Epithelial cell of proximal tubule (primary cell): ENCODE results near the gene PPFIA1. TPM values are rescaled to one million over a fixed set of nuclear protein-coding genes. Genes with fewer than 3 reads are reported as not detected.
"Not testable (repeated sequence)": the region's sequence is repeated elsewhere in the genome, so short reads cannot be mapped to it uniquely, and the experiment has no call there.

ENCODE experiments used
- DNase-seq: peaks from one replicate; pipeline ENCODE4 v3.0.0-alpha.2; 2011; ENCODE audit warnings: low read depth
- H3K4me3 ChIP-seq: 2 replicates; pipeline ENCODE4 v1.5.1; 2011; ENCODE audit warnings: low read depth, mild to moderate bottlenecking, low read length
- total RNA-seq: library from RNA; depleted of rRNA; stranded (reverse); fragments of >200 nt; gene quantifications from 2 replicates; pipeline ENCODE4 v1.2.3, GENCODE V29; 2015
- TF ChIP-seq, protein P1 (sequence below): conservative IDR thresholded peaks from 2 replicates; pipeline ENCODE4 v1.5.1; 2012; ENCODE audit warnings: low read depth, mild to moderate bottlenecking, low read length

The PPFIA1 gene
- total RNA-seq, 1 donor from 2014 or later = 18.0 TPM

DNA sequence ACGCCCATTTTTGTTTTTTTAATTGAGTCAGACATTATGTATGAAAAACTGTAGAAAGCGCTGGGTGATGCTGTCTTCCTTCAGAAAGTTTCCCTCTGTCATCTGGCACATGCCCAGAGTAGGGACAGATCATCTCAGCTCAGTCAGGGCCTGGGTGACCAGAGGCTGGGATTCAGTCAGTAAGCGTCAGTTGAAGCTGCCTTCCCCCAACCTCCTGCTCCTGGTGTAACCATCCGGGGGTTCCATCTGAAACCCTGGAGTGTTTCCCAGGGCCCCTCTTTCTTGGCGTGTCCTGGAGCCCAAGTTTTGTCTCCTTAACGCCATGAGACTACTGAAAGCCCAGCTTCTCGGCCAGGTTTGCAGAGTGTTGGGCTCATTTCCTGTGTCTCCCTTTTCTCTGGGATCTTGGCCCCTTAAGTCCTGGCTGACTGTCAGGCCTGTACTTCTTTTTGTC is 10.7 kb downstream of the PPFIA1 start:
- no peak overlapping the region for H3K4me3 ChIP-seq
- TF ChIP-seq, protein P1, sequence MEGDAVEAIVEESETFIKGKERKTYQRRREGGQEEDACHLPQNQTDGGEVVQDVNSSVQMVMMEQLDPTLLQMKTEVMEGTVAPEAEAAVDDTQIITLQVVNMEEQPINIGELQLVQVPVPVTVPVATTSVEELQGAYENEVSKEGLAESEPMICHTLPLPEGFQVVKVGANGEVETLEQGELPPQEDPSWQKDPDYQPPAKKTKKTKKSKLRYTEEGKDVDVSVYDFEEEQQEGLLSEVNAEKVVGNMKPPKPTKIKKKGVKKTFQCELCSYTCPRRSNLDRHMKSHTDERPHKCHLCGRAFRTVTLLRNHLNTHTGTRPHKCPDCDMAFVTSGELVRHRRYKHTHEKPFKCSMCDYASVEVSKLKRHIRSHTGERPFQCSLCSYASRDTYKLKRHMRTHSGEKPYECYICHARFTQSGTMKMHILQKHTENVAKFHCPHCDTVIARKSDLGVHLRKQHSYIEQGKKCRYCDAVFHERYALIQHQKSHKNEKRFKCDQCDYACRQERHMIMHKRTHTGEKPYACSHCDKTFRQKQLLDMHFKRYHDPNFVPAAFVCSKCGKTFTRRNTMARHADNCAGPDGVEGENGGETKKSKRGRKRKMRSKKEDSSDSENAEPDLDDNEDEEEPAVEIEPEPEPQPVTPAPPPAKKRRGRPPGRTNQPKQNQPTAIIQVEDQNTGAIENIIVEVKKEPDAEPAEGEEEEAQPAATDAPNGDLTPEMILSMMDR = no peak
- DNase-seq = no peak

DNA sequence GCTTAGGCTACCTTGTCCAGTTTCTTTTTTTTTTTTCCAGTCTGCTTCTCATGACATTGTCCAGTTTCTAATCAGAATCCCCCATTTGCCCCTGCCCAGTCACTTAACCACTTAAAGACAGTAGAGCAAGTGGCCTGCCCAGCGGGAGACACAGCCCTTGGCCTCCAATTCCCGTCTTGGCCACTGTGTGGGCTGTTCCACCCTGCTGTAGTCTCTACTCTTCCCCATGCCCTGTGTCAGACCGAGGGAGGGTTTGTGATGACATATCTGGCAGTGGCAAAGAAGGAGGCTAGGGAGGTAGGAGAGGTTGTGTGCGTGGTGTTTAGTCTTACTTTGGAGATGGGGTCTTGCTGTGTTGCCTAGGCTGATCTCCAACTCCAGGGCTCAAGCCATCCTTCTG is 11.5 kb downstream of the PPFIA1 start:
- DNase-seq = no peak
- no peak overlapping the region for H3K4me3 ChIP-seq
- TF ChIP-seq, protein P1 = no peak

DNA sequence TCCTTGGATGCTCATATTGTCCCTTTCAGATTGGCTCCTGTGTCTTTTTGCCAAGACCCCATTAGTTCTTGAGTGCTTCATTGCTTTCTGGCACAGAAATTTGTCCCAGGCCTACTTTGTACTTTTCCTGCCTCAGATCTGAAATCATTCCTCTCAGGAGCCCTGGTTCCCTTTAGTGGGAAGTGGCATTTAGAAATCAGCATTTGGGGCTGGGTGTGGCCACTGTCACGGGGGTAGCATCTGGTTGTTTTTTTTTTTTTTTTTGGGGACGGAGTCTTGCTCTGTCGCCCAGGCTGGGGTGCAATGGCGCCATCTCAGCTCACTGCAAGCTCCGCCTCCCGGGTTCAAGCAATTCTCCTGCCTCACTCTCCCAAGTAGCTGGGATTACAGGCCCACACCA is 18.2 kb downstream of the PPFIA1 start:
- H3K4me3 ChIP-seq = no peak overlapping the region
- DNase-seq = no peak
- TF ChIP-seq, protein P1 = no peak

DNA sequence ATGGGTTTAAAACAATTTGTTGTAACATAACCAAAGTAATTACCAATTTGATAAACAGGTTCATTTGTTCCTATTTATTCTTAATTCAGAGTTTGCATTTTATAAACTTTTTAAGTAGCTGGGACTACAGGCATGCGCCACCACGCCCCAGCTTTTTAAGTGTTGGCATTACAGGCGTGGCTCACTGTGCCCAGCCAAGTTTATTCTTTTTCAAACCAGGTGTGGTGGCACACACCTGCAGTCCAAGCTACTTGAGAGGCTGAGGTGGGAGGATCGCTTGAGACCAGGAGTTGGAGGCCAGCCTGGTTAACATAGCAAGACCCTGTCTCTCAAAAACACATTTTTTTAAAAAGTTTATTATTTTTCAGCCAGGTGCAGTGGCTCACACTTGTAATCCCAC is 19.1 kb downstream of the PPFIA1 start:
- no peak for DNase-seq

DNA sequence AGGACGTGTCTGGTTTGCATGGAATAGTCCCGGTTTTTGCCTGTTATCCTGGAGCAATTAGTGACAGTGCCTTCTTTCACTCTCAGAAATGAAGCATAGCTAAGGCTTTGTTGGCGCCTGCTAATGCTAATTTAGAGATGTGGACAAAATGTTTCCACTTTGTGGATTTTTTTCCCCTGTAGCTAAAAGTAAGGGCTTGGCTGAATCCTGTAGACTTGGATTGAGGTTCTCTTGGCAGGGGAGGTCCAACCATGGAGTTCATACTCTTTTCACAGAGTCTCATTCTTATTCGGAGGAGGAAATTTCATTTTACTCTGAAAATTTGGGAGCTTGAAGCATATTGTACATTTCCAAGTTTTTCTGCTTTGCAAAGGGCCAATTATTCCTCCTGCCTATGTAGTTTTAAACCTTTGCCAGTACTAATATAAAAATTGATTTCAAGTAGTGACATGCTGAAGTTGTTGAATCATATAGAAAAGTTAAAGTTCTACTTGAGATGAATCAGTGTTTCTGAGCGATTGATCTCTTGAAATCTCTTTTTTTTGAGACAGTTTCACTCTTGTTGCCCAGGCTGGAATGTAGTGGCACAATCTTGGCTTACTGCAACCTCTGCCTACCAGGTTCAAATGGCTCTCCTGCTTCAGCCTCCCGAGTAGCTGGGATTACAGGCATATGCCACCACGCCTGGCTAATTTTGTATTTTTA is 20.0 kb downstream of the PPFIA1 start:
- H3K4me3 ChIP-seq = no peak overlapping the region
- TF ChIP-seq, protein P1 = no peak
- DNase-seq = no peak

More for the DNA sequence above, 19.1 kb downstream of the PPFIA1 start:
- no peak overlapping the region for H3K4me3 ChIP-seq
- TF ChIP-seq, protein P1 = no peak

DNA sequence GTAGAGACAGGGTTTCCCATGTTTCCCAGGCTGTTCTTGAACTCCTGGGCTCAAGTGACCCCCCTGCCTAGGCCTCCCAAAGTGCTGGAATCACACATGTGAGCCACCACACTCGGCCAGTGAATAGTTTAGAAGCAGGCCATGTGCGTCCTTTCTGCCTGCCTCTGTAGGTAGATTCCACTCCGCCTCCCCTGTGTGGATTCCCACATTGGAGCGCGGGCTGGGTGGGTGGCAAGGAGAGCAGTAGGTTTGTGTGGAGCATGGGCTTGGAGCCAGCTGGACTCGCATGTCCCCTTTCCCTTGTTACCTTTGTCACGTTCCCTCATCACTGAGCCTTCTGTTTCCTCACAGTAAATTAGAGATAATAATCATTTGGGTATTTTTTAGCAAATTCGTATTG is 21.7 kb downstream of the PPFIA1 start:
- TF ChIP-seq, protein P1 = no peak
- H3K4me3 ChIP-seq = no peak overlapping the region
- no peak for DNase-seq

DNA sequence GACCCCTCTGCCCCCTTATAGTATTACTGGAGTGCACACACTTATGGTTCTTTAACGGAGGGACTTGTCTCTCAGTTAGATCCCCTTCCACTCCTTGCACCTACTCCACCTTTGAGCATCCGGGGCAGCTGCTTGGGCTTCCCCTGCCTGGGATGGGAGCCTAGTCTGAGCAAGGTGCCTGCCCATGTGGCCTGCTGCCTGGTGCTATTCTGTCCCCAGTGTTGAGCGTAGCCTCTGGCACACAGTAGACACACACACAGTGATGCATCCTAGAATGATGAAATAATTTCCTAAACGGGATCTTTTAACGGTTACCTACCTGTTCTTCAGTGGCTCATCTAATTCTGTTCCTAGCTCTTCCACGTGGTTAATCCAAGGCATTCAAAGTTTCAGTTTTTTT is 22.4 kb downstream of the PPFIA1 start:
- DNase-seq = no peak
- no peak overlapping the region for H3K4me3 ChIP-seq
- TF ChIP-seq, protein P1 = no peak

DNA sequence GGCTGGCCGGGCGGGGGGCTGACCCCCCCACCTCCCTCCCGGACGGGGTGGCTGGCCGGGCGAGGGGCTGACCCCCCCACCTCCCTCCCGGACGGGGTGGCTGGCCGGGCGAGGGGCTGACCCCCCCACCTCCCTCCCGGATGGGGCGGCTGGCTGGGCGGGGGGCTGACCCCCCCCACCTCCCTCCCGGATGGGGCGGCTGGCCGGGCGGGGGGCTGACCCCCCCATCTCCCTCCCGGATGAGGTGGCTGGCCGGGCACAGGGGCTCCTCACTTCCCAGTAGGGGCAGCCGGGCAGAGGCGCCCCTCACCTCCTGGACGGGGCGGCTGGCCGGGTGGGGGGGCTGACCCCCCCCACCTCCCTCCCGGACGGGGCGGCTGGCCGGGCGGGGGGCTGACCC is 24.7 kb downstream of the PPFIA1 start:
- DNase-seq, H3K4me3 ChIP-seq: not testable (repeated sequence)
